Measurements from ENCODE around the gene RUNDC1.

Gene RUNDC1

DNA sequence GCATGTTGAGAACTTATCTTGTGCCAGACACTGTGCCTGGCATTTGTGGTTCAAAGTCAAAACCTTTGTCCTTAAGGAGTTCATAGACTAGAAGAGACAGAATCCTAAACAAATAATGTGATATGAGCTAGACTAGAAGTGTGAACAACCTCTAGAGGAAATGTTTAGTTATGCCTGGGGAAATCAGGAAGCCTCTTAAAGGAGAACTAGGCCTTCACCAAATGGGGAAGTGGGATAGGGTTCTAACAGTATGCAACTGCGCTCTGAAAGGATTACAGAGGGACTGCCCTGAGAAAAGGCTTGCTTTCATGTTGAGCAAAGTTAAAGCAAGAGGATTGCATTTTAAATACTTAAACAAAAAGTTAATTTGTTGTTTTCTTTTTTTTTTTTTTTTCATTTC is 4.9 kb downstream of the RUNDC1 start:
- H4K12ac ChIP-seq (ENCODE audit: low read depth, low read length) = no peak overlapping the region
- DNase-seq = no peak
- H3K14ac ChIP-seq (ENCODE audit: low read length) = no peak overlapping the region
- WGBS (ENCODE audit: extremely low coverage, insufficient coverage, insufficient read length) = no CpG with 5 or more reads among the region's 1 CpG
- peaks cover 18 to 27% of the 10 kb centered on the region in 2 experiments for H3K36me3 ChIP-seq (ENCODE audit: control insufficient read depth in 1 of 2, insufficient read depth in 2 of 2, low read length in 2 of 2)
- no peak overlapping the region for H2AFZ ChIP-seq (ENCODE audit: insufficient read depth, low read length, poor library complexity)
- no peak overlapping the region for H2BK12ac ChIP-seq (ENCODE audit: low read length)
- no peak overlapping the region for H2BK120ac ChIP-seq (ENCODE audit: insufficient read depth, low read length, poor library complexity)
- H3K27me3 ChIP-seq (ENCODE audit: insufficient read depth, low read length) = no peaks in the 10 kb centered on the region
- no peak overlapping the region for H2BK5ac ChIP-seq (ENCODE audit: low read depth, low read length, poor library complexity)
- H3K18ac ChIP-seq (ENCODE audit: low read length) = no peak overlapping the region
- no peak overlapping the region for H3K9ac ChIP-seq (ENCODE audit: low read length)
- H2AK5ac ChIP-seq (ENCODE audit: low read length) = no peak overlapping the region
- H3K4ac ChIP-seq (ENCODE audit: low read depth, low read length) = no peak overlapping the region
- no peaks in the 10 kb centered on the region for H3K9me3 ChIP-seq (ENCODE audit: insufficient read depth, low read depth, low read length)
- H3K4me1 ChIP-seq (ENCODE audit: control insufficient read depth in 1 of 2, insufficient read depth in 2 of 2, low read length in 2 of 2) = no peaks in the 10 kb centered on the region
- H3K4me2 ChIP-seq (ENCODE audit: low read length) = no peak overlapping the region
- H3K23ac ChIP-seq (ENCODE audit: low read length) = no peak overlapping the region
- no peak overlapping the region for H3K27ac ChIP-seq (ENCODE audit: low read depth, low read length)
- H4K91ac ChIP-seq (ENCODE audit: low read depth, low read length) = no peak overlapping the region
- peaks cover 8% of the 10 kb centered on the region for H3K79me2 ChIP-seq (ENCODE audit: control insufficient read depth, insufficient read depth, low read length, poor library complexity)
- H3K79me1 ChIP-seq (ENCODE audit: low read length) = peaks cover 5% of the 10 kb centered on the region
- no peak overlapping the region for H4K8ac ChIP-seq (ENCODE audit: low read depth, low read length)
- H3K4me3 ChIP-seq (ENCODE audit: low read depth, low read length) = no peak overlapping the region

DNA sequence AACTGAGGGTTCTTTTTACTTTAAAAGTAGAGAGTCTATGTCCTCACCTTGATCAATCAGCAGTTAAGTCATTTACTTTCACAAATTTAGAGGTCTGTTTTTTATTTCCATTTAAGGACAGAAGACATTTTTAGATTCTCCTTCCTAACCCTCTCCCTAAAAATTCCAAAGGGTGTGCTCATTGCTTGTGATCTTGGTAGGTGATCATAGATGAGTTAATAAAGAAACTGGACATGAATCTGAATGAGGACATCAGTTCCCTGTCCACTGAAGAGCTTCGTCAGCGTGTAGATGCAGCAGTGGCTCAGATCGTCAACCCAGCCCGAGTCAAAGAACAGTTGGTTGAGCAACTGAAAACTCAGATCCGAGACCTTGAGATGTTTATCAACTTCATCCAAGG is 8.8 kb downstream of the RUNDC1 start:
- no peak for DNase-seq
- no peak overlapping the region for H4K12ac ChIP-seq (ENCODE audit: low read depth, low read length)
- H3K9ac ChIP-seq (ENCODE audit: low read length) = no peak overlapping the region
- no peaks in the 10 kb centered on the region for H3K79me1 ChIP-seq (ENCODE audit: low read length)
- H3K9me3 ChIP-seq (ENCODE audit: insufficient read depth, low read depth, low read length) = no peaks in the 10 kb centered on the region
- H3K4me2 ChIP-seq (ENCODE audit: low read length) = no peak overlapping the region
- H3K36me3 ChIP-seq (ENCODE audit: control insufficient read depth in 1 of 2, insufficient read depth in 2 of 2, low read length in 2 of 2) = peaks cover 34 to 46% of the 10 kb centered on the region in 2 experiments
- H3K79me2 ChIP-seq (ENCODE audit: control insufficient read depth, insufficient read depth, low read length, poor library complexity) = no peaks in the 10 kb centered on the region
- no CpG with 5 or more reads among the region's 5 CpGs for WGBS (ENCODE audit: extremely low coverage, insufficient coverage, insufficient read length)
- H3K18ac ChIP-seq (ENCODE audit: low read length) = no peak overlapping the region
- H3K27me3 ChIP-seq (ENCODE audit: insufficient read depth, low read length) = no peaks in the 10 kb centered on the region
- no peak overlapping the region for H2BK5ac ChIP-seq (ENCODE audit: low read depth, low read length, poor library complexity)
- no peak overlapping the region for H4K8ac ChIP-seq (ENCODE audit: low read depth, low read length)
- H4K91ac ChIP-seq (ENCODE audit: low read depth, low read length) = no peak overlapping the region
- no peak overlapping the region for H2AK5ac ChIP-seq (ENCODE audit: low read length)
- no peak overlapping the region for H2BK120ac ChIP-seq (ENCODE audit: insufficient read depth, low read length, poor library complexity)
- H3K14ac ChIP-seq (ENCODE audit: low read length) = no peak overlapping the region
- no peak overlapping the region for H2BK12ac ChIP-seq (ENCODE audit: low read length)
- H3K4me1 ChIP-seq (ENCODE audit: control insufficient read depth in 1 of 2, insufficient read depth in 2 of 2, low read length in 2 of 2) = no peaks in the 10 kb centered on the region
- no peak overlapping the region for H3K23ac ChIP-seq (ENCODE audit: low read length)
- no peak overlapping the region for H3K27ac ChIP-seq (ENCODE audit: low read depth, low read length)
- no peak overlapping the region for H2AFZ ChIP-seq (ENCODE audit: insufficient read depth, low read length, poor library complexity)
- H3K4me3 ChIP-seq (ENCODE audit: low read depth, low read length) = no peak overlapping the region
- H3K4ac ChIP-seq (ENCODE audit: low read depth, low read length) = no peak overlapping the region

DNA sequence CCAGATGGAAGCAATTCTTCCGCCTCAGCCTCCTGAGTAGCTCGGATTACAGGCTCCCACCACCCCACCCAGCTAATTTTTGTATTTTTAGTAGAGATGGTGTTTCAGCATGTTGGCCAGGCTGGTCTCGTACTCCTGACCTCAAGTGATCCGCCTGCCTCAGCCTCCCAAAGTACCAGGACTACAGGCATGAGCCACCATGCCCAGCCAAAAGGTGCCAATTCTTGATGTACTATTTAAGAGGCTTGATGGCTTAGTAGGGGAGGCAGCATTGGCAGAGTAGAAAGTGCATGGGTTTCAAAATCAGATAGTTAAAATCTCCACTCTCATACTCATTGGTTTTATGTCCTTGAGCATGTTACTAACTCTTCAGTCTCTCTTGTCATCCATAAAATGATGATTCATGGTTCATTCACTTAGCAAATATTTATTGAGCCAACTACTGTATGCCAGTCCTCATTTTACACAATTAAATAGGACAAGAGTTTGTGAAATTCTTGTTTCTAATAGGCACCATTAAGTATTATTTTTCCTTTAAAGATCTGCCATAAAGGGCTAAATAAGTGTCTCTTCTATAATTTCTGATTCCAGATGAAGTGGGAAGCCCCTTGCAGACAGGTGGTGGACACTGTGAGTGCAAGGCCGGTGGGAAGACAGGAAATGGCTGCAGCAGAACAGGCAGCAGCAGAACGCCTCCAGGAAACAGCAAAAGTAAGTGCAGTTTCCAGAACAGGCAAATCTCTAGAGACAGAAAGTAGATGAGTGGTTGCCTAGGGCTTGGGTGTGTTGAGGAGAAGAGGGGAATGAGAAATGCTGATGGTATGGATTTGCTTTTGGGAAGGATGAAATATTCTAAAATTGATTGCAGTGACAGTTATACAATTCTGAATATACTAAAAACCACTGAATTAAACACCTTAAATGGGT is 9.6 kb downstream of the RUNDC1 start:
- no peaks in the 10 kb centered on the region for H3K79me2 ChIP-seq (ENCODE audit: control insufficient read depth, insufficient read depth, low read length, poor library complexity)
- H2BK12ac ChIP-seq (ENCODE audit: low read length) = no peak overlapping the region
- H2BK120ac ChIP-seq (ENCODE audit: insufficient read depth, low read length, poor library complexity) = no peak overlapping the region
- no peak overlapping the region for H3K14ac ChIP-seq (ENCODE audit: low read length)
- H2BK5ac ChIP-seq (ENCODE audit: low read depth, low read length, poor library complexity) = no peak overlapping the region
- H3K36me3 ChIP-seq (ENCODE audit: control insufficient read depth in 1 of 2, insufficient read depth in 2 of 2, low read length in 2 of 2) = peaks cover 31 to 48% of the 10 kb centered on the region in 2 experiments
- DNase-seq = no peak
- no peaks in the 10 kb centered on the region for H3K9me3 ChIP-seq (ENCODE audit: insufficient read depth, low read depth, low read length)
- no peak overlapping the region for H2AK5ac ChIP-seq (ENCODE audit: low read length)
- H3K18ac ChIP-seq (ENCODE audit: low read length) = no peak overlapping the region
- H4K12ac ChIP-seq (ENCODE audit: low read depth, low read length) = no peak overlapping the region
- H4K8ac ChIP-seq (ENCODE audit: low read depth, low read length) = no peak overlapping the region
- no peak overlapping the region for H3K4me3 ChIP-seq (ENCODE audit: low read depth, low read length)
- no peaks in the 10 kb centered on the region for H3K79me1 ChIP-seq (ENCODE audit: low read length)
- H3K9ac ChIP-seq (ENCODE audit: low read length) = no peak overlapping the region
- no peaks in the 10 kb centered on the region for H3K4me1 ChIP-seq (ENCODE audit: control insufficient read depth in 1 of 2, insufficient read depth in 2 of 2, low read length in 2 of 2)
- H2AFZ ChIP-seq (ENCODE audit: insufficient read depth, low read length, poor library complexity) = no peak overlapping the region
- no peaks in the 10 kb centered on the region for H3K27me3 ChIP-seq (ENCODE audit: insufficient read depth, low read length)
- WGBS (ENCODE audit: extremely low coverage, insufficient coverage, insufficient read length) = no CpG with 5 or more reads among the region's 6 CpGs
- no peak overlapping the region for H4K91ac ChIP-seq (ENCODE audit: low read depth, low read length)
- H3K27ac ChIP-seq (ENCODE audit: low read depth, low read length) = no peak overlapping the region
- H3K4me2 ChIP-seq (ENCODE audit: low read length) = no peak overlapping the region
- no peak overlapping the region for H3K4ac ChIP-seq (ENCODE audit: low read depth, low read length)
- no peak overlapping the region for H3K23ac ChIP-seq (ENCODE audit: low read length)

DNA sequence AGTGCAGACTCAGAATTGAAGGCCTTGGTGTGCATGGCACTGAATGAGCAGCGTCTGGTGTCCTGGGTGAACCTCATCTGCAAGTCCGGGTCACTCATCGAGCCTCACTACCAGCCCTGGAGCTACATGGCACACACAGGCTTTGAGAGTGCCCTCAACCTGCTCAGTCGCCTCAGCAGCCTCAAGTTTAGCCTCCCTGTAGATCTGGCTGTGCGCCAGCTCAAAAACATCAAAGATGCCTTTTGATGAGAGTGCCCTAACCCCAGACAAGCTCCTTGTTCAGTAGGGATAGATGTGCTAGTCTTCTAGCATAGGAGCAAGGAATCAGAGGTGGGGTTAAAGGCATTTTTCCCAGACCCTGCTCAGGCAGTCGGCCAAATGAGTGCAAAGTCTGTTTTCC is 11.1 kb downstream of the RUNDC1 start:
- H2AFZ ChIP-seq (ENCODE audit: insufficient read depth, low read length, poor library complexity) = no peak overlapping the region

More for the DNA sequence above, 11.1 kb downstream of the RUNDC1 start:
- Histone ChIP-seq H4K91ac (ENCODE audit: low read depth, low read length) (no peak overlapping the region), H2BK12ac (ENCODE audit: low read length) (no peak overlapping the region), H3K27ac (ENCODE audit: low read depth, low read length) (no peak overlapping the region), H3K9me3 (ENCODE audit: insufficient read depth, low read depth, low read length) (no peaks in the 10 kb centered on the region), H3K18ac (ENCODE audit: low read length) (no peak overlapping the region), H3K36me3 (ENCODE audit: control insufficient read depth in 1 of 2, insufficient read depth in 2 of 2, low read length in 2 of 2) (peaks cover 31 to 45% of the 10 kb centered on the region in 2 experiments), H3K23ac (ENCODE audit: low read length) (no peak overlapping the region), H3K79me2 (ENCODE audit: control insufficient read depth, insufficient read depth, low read length, poor library complexity) (no peaks in the 10 kb centered on the region), H3K14ac (ENCODE audit: low read length) (no peak overlapping the region), H2BK120ac (ENCODE audit: insufficient read depth, low read length, poor library complexity) (no peak overlapping the region), H3K27me3 (ENCODE audit: insufficient read depth, low read length) (no peaks in the 10 kb centered on the region), H3K4ac (ENCODE audit: low read depth, low read length) (no peak overlapping the region), H2AK5ac (ENCODE audit: low read length) (no peak overlapping the region), H3K4me3 (ENCODE audit: low read depth, low read length) (no peak overlapping the region), H3K79me1 (ENCODE audit: low read length) (no peaks in the 10 kb centered on the region), H3K9ac (ENCODE audit: low read length) (no peak overlapping the region), H3K4me1 (ENCODE audit: control insufficient read depth in 1 of 2, insufficient read depth in 2 of 2, low read length in 2 of 2) (no peaks in the 10 kb centered on the region), H4K12ac (ENCODE audit: low read depth, low read length) (no peak overlapping the region), H4K8ac (ENCODE audit: low read depth, low read length) (no peak overlapping the region), H3K4me2 (ENCODE audit: low read length) (no peak overlapping the region), H2BK5ac (ENCODE audit: low read depth, low read length, poor library complexity) (no peak overlapping the region)
- WGBS (ENCODE audit: extremely low coverage, insufficient coverage, insufficient read length) = no CpG with 5 or more reads among the region's 6 CpGs
- DNase-seq = no peak

Data from trophoblast cell (in vitro differentiated cells and primary cell).